ENCODE results near the gene RING1.

RING1 gene

DNA sequence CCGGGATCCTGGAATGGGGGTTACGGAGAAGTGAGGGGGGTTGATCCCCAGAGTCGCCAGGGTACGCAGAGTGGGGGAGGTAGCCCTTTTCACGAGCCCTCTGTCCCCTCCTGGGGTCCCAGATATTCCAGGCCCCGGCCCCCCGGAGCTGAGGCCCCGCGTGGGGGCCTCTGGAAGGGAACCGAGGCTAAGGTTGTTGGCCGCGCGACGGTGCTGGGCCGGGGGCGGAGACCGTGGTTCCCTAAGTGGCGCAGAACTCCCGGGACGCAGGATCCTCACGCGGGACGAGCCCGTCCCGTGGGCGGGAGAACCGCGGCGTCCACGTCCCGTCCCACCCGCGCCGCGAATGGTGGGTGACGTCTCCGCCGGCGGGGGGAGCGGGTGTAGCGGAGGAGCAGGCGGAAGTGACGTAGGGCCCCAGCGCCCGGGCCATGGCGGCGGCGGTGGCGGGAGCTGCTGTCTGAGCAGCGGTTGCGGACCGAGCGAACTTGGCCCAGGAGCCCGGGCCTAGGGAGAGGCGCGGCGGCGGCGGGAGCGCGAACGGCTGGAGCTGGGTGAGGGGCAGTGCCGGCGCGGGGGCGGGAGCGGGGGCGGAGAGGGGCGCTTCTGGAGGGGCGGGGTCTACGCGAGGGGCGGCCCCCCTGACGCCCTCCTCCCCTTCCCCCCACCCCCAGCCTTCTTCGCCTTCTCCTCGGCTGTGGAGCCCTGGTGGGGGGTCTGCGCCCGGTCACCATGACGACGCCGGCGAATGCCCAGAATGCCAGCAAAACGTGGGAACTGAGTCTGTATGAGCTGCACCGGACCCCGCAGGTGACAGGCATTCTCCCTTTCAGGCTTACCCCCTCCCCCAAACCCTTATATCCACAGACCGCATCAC is at the start of gene RING1:
TSS of gene RING1 (plus strand) at position 410 of the 877 bp plus-strand sequence. CDS start at position 733, 323 bp downstream.
- TF ChIP-seq POLR2A (IDR thresholded peaks at IDR 0.05; ENCODE audit: low read depth, low read length) = peak; percentile 88
- DNase-seq (ENCODE audit: insufficient read length, low spot score) = peak; percentile 90
- FAIRE-seq = no peak

DNA sequence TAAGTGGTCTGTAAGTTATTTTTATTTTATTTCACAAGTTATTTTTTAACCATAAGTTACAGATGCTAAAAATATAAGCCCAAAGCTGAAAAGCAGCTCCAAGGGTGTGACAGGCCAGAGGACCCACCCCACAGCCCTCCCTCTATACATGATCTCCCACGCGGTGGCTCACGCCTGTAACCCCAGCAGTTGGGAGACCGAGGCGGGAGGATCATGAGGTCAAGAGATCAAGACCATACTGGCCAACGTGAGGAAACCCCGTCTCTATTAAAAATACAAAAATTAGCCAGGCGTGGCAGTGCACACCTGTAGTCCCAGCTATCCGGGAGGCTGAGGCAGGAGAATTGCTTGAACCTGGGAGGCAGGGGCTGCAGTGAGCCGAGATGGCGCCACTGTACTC is 48.2 kb upstream of the RING1 start:
- DNase-seq (ENCODE audit: insufficient read length, low spot score) (no peak), FAIRE-seq (no peak)
- TF ChIP-seq POLR2A (IDR thresholded peaks at IDR 0.05; ENCODE audit: low read depth, low read length) = no peak

DNA sequence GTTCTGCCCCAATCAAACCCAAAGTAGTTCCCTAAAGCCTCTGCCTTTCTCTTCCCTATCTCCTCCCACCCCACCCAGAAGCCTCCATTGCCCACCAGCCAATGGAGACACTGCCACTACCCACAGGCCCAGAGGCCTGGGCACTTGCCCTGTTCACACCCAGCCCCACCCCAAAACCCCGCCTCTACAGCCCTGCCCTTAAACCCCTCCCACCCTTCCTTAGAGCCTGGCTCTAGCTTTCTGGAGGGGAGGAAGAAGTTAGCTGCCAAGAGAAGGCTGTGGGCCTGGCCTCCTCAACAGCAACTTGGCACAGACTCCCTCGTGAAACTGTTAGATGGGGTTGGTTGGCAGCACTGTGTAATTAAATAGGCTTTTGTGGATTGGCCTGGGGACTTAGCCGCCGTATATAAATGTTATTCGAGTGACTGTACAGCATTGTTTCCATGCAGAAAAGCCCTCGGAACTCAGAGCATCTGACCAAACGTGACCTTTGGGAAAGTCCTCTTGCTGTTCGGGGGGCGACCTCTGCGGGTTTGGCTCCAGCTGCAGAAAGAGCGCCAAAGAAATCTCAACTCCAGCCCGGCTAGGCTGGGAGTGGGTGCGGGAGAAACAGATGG is 47.5 kb upstream of the RING1 start:
- FAIRE-seq (peak; percentile 53), DNase-seq (ENCODE audit: insufficient read length, low spot score) (peak; percentile 89)
- TF ChIP-seq POLR2A (IDR thresholded peaks at IDR 0.05; ENCODE audit: low read depth, low read length) = no peak

DNA sequence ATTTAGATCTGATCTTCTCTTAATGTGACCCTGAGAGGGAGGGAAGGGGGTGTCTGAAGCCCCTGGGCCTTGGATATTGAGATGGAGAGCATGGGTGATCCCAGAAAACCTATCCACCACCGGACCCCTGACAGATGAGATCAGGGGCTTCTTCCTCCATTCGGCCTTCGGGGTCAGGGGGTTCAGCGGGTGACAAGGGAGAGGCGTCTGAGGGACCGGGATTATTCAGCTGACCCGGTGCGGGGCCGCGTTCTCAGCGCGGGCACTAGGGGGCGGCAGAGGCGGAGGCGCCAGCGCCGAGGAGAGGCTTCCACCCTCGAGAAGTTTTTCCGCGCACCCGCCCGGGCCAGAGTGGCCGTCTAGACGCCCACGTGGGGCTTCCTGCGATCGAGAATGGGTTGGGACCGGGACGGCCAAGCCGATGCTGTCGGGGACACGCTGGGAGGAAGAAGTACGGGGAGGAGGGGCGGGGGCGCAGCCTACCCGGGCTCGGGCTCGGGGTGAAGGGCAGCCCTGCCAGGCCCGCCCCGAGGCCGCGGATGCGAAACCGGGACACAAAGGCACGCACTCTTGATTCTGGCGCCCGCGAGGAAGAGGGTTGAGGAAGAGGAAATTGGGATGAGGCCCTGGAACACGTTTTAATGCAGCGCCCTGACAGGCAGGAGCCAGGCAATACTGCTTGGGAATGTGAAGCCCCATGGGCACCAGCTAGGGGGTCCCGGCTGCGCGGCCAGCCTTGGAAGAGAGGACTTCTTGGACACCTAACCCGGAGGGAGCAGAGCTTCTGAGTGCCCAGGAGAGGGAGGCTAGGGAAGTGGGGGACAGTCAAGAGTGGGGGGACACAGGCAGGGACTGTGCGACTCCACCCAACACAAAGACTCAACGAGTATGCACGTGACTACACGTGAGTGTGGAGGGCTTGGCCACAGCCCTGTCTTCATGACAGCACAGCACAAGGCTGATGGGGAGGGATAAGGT is 46.7 kb upstream of the RING1 start:
- DNase-seq (ENCODE audit: insufficient read length, low spot score) (peak; percentile 82), FAIRE-seq (no peak)
- no peak for TF ChIP-seq POLR2A (IDR thresholded peaks at IDR 0.05; ENCODE audit: low read depth, low read length)

DNA sequence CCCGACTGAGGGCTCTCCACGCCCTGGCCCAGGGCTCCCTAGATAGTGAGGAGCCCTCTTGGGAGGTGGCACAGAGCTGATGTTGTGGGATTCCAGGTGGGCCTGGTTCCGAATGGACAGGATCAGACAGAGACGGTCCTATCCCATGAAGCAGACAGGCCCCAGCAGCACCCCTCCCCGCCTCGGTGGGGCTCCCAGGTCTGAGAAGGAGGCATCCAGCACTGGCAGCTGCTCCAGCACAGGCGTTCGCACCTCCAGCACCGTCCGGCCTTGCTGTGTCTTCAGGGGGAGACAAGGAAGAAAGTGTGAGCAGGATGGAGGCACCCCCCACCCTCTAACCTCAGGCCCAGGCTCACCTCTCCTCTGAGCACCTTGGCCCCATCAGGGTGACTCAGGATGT is 44.8 kb upstream of the RING1 start:
- DNase-seq (ENCODE audit: insufficient read length, low spot score) (no peak), FAIRE-seq (no peak)
- TF ChIP-seq POLR2A (IDR thresholded peaks at IDR 0.05; ENCODE audit: low read depth, low read length) = no peak

DNA sequence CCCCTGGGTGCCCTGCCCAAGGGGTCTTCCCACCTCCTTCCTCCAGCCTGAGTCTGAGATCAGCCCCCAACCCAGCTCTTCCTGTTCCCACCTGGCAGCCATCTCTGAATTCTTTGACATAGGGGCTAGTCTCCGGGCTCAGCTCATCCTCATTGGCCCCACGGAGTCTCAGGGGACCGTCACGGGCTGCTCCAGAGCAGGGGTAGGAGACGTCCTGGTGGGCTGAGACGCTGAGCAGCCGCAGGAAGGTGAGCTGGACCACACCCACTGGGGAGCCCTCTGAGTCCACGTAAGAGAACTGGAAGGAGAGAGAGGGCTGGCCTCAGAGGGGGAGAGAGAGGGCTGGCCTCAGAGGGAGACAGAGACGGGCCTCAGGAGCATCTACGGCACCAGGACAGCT is 44.1 kb upstream of the RING1 start:
- FAIRE-seq = no peak
- TF ChIP-seq POLR2A (IDR thresholded peaks at IDR 0.05; ENCODE audit: low read depth, low read length) = no peak
- no peak for DNase-seq (ENCODE audit: insufficient read length, low spot score)

DNA sequence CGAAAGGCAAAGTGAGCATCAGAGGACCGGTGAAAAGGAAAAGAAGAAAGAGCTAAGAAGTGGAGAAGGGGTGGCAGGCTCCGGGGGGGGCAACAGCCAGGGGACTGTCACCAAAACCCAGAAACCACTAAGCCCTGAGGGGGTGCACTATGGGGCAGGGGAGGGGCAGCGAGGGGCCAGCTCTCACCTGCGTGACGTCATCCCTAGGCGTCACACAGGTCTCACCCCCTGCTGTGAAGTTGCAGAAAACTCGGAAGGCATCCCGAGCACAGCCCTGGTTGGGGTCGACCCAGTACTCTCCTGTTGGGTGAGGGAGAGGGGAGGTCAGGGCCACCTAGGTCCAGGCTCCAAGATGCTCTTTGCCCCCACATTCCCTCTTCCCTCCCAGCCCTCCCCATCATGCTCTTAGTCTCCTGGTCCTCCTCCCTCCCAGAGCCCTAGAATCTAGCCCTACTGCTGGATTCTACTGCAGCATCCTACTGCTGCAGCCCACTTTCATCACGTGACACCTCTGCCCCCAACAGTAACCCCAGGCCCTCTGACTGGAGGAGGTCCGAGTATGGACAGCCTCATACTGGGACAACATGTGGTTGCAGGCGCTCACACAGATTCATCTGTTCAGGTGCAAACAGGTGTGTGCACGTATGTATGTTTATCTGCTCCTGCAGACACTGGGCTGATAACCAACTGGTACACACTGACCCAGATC is 43.5 kb upstream of the RING1 start:
- no peak for TF ChIP-seq POLR2A (IDR thresholded peaks at IDR 0.05; ENCODE audit: low read depth, low read length)
- DNase-seq (ENCODE audit: insufficient read length, low spot score) = no peak

DNA sequence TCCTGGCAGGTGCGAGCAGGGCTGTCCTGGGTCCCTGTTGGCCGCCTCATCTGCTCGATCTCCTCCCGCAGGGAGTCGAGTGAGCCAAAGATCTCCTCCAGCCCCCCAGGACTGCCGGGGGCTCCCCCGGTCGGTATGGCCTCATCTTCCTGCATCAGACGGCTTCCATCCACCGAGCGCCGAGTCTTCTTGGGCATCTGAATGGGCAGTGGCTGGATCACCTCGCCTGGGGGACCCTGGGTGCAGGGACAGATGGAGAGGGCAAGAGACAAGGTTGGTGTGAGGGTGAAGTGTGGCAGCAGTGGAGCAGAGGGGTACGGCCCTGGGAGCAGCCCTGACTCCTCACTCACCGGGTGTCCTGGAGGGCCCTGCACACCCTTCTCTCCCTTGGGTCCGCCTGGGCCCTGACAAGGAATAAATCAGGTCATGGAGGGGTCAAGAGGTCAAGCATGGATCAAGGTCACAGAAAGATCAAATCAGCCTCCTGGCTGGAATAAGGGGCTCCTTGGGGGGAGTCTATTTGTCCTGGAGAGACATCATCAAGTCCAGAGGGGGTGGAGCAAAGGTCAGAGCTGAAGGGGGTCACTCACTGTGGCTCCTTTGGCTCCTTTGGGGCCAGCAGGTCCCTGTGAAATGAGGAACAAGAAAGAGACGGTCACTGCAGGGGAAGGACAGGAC is 42.6 kb upstream of the RING1 start:
- FAIRE-seq (no peak), DNase-seq (ENCODE audit: insufficient read length, low spot score) (no peak)
- no peak for TF ChIP-seq POLR2A (IDR thresholded peaks at IDR 0.05; ENCODE audit: low read depth, low read length)

More for the DNA sequence above, 43.5 kb upstream of the RING1 start:
- no peak for FAIRE-seq

DNA sequence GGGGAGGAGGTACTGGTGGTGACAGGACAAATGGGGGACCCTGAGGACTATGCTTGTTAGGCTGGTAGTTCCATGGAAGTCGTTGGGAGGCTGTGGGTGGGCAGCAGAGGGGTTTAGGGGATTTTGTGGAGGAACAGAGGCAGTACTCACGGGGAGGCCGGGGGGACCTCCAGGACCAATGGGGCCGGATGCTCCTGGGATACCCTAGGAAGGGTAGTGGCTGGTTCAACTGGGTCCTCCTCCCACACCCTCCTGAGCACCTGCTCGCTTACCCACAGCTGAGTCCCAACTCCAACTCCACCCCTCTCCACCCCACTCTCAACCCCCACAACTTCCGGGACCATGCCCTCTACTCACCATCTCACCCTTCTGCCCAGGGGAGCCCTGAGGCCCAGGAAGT is 41.9 kb upstream of the RING1 start:
- no peak for DNase-seq (ENCODE audit: insufficient read length, low spot score)
- TF ChIP-seq POLR2A (IDR thresholded peaks at IDR 0.05; ENCODE audit: low read depth, low read length) = no peak
- no peak for FAIRE-seq

DNA sequence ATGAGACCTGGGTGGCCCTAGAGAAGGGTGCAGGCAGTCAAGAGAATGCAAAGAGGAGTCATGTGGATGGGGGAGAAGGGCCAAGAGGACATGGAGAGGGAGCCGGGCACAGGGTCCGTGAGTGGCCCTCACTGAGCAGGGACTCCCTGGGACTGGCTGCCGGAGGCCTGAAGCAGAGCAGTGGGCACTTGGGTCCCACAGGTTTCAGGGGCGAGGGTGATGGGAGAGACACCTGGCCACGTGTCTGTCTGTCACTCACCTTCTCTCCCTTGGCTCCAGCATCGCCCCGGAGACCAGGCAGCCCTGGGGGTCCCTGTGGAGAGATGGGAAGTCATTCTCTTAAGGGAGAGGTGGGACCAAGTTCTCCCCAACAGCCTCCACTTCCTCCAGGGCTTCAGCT is 41.5 kb upstream of the RING1 start:
- no peak for DNase-seq (ENCODE audit: insufficient read length, low spot score)
- FAIRE-seq = no peak
- no peak for TF ChIP-seq POLR2A (IDR thresholded peaks at IDR 0.05; ENCODE audit: low read depth, low read length)

DNA sequence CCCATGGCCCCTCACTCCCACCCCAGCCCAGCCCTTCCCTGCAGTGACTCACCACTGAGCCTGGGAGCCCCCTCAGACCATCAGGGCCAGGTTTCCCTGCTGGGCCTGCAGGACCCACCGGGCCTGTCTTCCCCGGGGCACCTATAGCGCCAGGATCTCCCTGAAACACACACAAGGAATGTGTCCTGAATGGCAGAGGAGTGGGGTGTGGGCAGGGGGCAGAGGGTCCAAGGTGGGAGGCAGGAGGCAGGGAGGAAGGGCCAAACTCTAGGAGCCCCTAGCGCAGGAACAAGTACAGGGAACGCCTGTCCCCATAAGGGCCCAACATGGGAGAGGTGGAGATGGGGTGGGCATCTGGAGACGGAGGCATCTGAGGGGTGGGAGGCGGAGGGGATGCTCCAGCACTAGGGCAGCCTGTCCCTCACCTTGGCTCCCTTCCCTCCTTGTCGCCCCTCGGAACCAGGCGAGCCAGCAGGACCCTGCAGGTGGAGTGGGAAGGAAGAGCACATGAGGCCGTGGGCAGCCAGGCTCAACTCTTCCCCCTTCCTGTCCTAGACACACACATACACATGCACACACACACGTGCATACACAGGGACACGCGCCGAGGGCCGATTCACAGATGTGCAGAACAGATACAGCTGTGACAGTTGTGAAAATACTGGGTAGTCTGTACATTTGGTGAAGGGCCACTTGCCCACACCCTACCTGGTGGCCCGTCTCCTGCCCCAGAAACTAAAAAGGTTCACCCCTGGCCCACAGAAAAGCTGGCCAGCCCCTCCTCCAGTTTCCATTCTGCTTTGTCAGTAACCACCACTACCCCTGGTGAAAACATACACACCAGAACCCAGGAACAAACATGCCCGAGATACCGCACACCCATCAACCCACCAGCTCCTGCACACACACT is 40.7 kb upstream of the RING1 start:
- DNase-seq (ENCODE audit: insufficient read length, low spot score) = no peak
- no peak for TF ChIP-seq POLR2A (IDR thresholded peaks at IDR 0.05; ENCODE audit: low read depth, low read length)
- FAIRE-seq = no peak

DNA sequence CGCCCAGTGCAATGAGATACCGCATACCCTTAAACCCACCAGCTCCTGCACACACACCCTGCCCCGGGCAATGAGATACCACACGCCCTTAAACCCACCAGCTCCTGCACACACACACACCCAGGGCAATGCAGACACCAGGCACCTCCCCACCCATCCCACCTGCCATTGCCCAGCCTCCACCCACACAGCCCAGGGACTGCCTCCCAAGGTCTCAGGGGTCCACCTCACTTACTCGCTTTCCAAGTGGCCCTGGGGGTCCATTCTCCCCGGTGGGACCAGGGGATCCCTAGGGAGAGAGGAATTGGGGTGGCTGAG is 40.1 kb upstream of the RING1 start:
- DNase-seq (ENCODE audit: insufficient read length, low spot score) (no peak), FAIRE-seq (no peak)
- no peak for TF ChIP-seq POLR2A (IDR thresholded peaks at IDR 0.05; ENCODE audit: low read depth, low read length)

All from H54 (cell line).